Upper lobe of right lung (tissue), 1 donor: Measurements from ENCODE around the gene FGF21. TPM values are rescaled to one million over a fixed set of nuclear protein-coding genes. Genes with fewer than 3 reads are reported as not detected.

Experiments
- ATAC-seq: fragments of 200-7000 bp; cut with Tn5 transposase; one replicate; pipeline ENCODE4 v1.9.1; 2020; ENCODE audit warnings: mild to moderate bottlenecking, moderate library complexity
- DNase-seq: peaks from one replicate; pipeline ENCODE4 v3.0.0-alpha.2; 2020
- H3K27ac ChIP-seq: fragments of 200-600 bp; one replicate; pipeline ENCODE4 v1.8.0; 2022
- H3K27me3 ChIP-seq: fragments of 200-600 bp; one replicate; pipeline ENCODE4 v1.8.0; 2022; ENCODE audit warnings: mild to moderate bottlenecking
- H3K36me3 ChIP-seq: fragments of 200-600 bp; one replicate; pipeline ENCODE4 v1.8.0; 2022
- H3K4me1 ChIP-seq: fragments of 200-600 bp; one replicate; pipeline ENCODE4 v1.8.0; 2022
- H3K4me3 ChIP-seq: fragments of 200-600 bp; one replicate; pipeline ENCODE4 v1.8.0; 2022; ENCODE audit warnings: mild to moderate bottlenecking
- H3K9me3 ChIP-seq: fragments of 200-600 bp; one replicate; pipeline ENCODE4 v1.8.0; 2022
- CTCF ChIP-seq: fragments of 200-600 bp; IDR thresholded peaks from one replicate; pipeline ENCODE4 v1.8.0; 2022; ENCODE audit warnings: antibody characterized with exemption
- intact Hi-C: fragments of 100-400 bp; cut with DNase I; formaldehyde crosslinking; loops from one replicate; pipeline ENCODE4 v1.11.0; 2022
- total RNA-seq: library from RNA; stranded (reverse); fragmentation: NEBNext Ultra II Directional; extraction: Animal tissue kit (Norgen Biotek cat#: 25700); gene quantifications from one replicate; pipeline ENCODE4 v1.2.1, GENCODE V29; 2021
- donor health status: DM: no; HTN: yes; CAD: no; lungs with severe emphysema.

The FGF21 gene
- total RNA-seq, 1 donor from 2014 or later = not detected

GRCh38 chr19:48807590-48808308, 52.4 kb downstream of the FGF21 start:
- ATAC-seq (no peak), DNase-seq (no peak)
- no peak overlapping the region for H3K27ac ChIP-seq
- no peak overlapping the region for H3K4me3 ChIP-seq
- H3K4me1 ChIP-seq = peaks cover 6% of the 10 kb centered on the region
- TF ChIP-seq CTCF = no peak
- H3K27me3 ChIP-seq = no peaks in the 10 kb centered on the region
- intact Hi-C loops = no loop called here
- no peaks in the 10 kb centered on the region for H3K36me3 ChIP-seq
- no peaks in the 10 kb centered on the region for H3K9me3 ChIP-seq

Other genes with a start within 250 kb of the FGF21 start
- 7.1 TPM for gene LMTK3, start 243.7 kb upstream of the FGF21 start, total RNA-seq
- gene SULT2B1, start 203.4 kb upstream of the FGF21 start, total RNA-seq = 20.4 TPM
- gene SPACA4, start 148.8 kb upstream of the FGF21 start, total RNA-seq = 0.98 TPM
- gene FAM83E, start 140.4 kb upstream of the FGF21 start, total RNA-seq = 31.1 TPM
- gene RPL18, start 136.3 kb upstream of the FGF21 start, total RNA-seq = 1,025 TPM
- 23.3 TPM for gene SPHK2, start 136.0 kb upstream of the FGF21 start, total RNA-seq
- gene DBP, start 118.1 kb upstream of the FGF21 start, total RNA-seq = 17.7 TPM
- gene CA11, start 109.3 kb upstream of the FGF21 start, total RNA-seq = 9.5 TPM
- gene NTN5, start 82.5 kb upstream of the FGF21 start, total RNA-seq = 1.2 TPM
- gene FUT2, start 59.6 kb upstream of the FGF21 start, total RNA-seq = 0.81 TPM
- gene MAMSTR, start 35.8 kb upstream of the FGF21 start, total RNA-seq = 1.2 TPM
- gene RASIP1, start 14.9 kb upstream of the FGF21 start, total RNA-seq = 54.5 TPM
- 3.8 TPM for gene IZUMO1, start 8.6 kb upstream of the FGF21 start, total RNA-seq
- gene FUT1, start 2.9 kb upstream of the FGF21 start, total RNA-seq = 19.9 TPM
- gene BCAT2, start 55.5 kb downstream of the FGF21 start, total RNA-seq = 59.0 TPM
- 23.5 TPM for gene HSD17B14, start 81.0 kb downstream of the FGF21 start, total RNA-seq
- gene PLEKHA4, start 113.1 kb downstream of the FGF21 start, total RNA-seq = 16.0 TPM
- gene PPP1R15A, start 116.9 kb downstream of the FGF21 start, total RNA-seq = 80.9 TPM
- not detected for gene TULP2, start 143.2 kb downstream of the FGF21 start, total RNA-seq
- gene NUCB1, start 144.8 kb downstream of the FGF21 start, total RNA-seq = 287 TPM
- gene DHDH, start 178.2 kb downstream of the FGF21 start, total RNA-seq = 3.0 TPM
- 127 TPM for gene BAX, start 199.4 kb downstream of the FGF21 start, total RNA-seq
- gene FTL, start 209.8 kb downstream of the FGF21 start, total RNA-seq = 7,346 TPM
- gene GYS1, start 237.8 kb downstream of the FGF21 start, total RNA-seq = 35.1 TPM
- gene RUVBL2, start 238.4 kb downstream of the FGF21 start, total RNA-seq = 37.6 TPM